GM12891 (cell line): ENCODE results near the gene GUCY1B1.

Experiments
- PAX5 ChIP-seq: IDR thresholded peaks from 2 replicates; pipeline ENCODE4 v1.6.1; 2011; ENCODE audit warnings: low read length, moderate library complexity, mild to moderate bottlenecking; ENCODE audit not compliant: insufficient read depth, severe bottlenecking
- POLR2A ChIP-seq: IDR thresholded peaks from 2 replicates; pipeline ENCODE4 v1.6.1; 2011; ENCODE audit warnings: low read depth, low read length, control low read depth
- POLR2AphosphoS5 ChIP-seq: IDR thresholded peaks from 2 replicates; pipeline ENCODE4 v1.6.1; 2011; ENCODE audit warnings: low read depth, low read length, control low read depth
- POU2F2 ChIP-seq: IDR thresholded peaks from 2 replicates; pipeline ENCODE4 v1.6.1; 2011; ENCODE audit warnings: low read depth, mild to moderate bottlenecking, control low read depth, low read length, moderate library complexity
- SPI1 ChIP-seq: IDR thresholded peaks from 2 replicates; pipeline ENCODE4 v1.6.1; 2011; ENCODE audit warnings: low read depth, low read length, control low read depth
- TAF1 ChIP-seq: IDR thresholded peaks from 2 replicates; pipeline ENCODE4 v1.6.1; 2011; ENCODE audit warnings: low read depth, low read length, control low read depth

GRCh38 chr4:155800685-155801343, 42.0 kb downstream of the GUCY1B1 start:
- TF ChIP-seq SPI1 (no peak), POLR2A (no peak), TAF1 (no peak), POLR2AphosphoS5 (no peak), PAX5 (no peak), POU2F2 (no peak)
